HepG2 (cell line): ENCODE data around the gene BCAS1.

ENCODE experiments used
- NCOA2 ChIP-seq: sonication (generic); formaldehyde crosslinking; IDR thresholded peaks from 2 replicates; pipeline ENCODE4 v1.8.0; 2022; ENCODE audit warnings: inconsistent platforms
- POLR2AphosphoS5 ChIP-seq: IDR thresholded peaks from 2 replicates; pipeline ENCODE4 v1.6.1; 2012; ENCODE audit warnings: low read depth, low read length
- PRPF4 ChIP-seq: fragments of 200-400 bp; formaldehyde crosslinking; IDR thresholded peaks from 2 replicates; pipeline ENCODE4 v1.6.1; 2016; ENCODE audit warnings: low read length, low read depth; ENCODE audit not compliant: poor library complexity, severe bottlenecking
- TCF12 ChIP-seq, 2 experiments: fragments of 450-650 bp in 1 of 2; sonication (generic) in 1 of 2; formaldehyde crosslinking in 1 of 2; IDR thresholded peaks; 2 replicates each; pipeline versions ENCODE4 v1.6.1 to v1.8.0; 2017 to 2022; ENCODE audit warnings: antibody characterized with exemption in 1 of 2, mild to moderate bottlenecking in 1 of 2, missing genetic modification reagents in 1 of 2, moderate library complexity in 1 of 2

GRCh38 chr20:53977391-53977790, 93.0 kb downstream of the BCAS1 start:
- TF ChIP-seq TCF12 (IDR thresholded peaks at IDR 0.05) = no peak
- no peak for TF ChIP-seq TCF12 (CRISPR knock-in tag; IDR thresholded peaks at IDR 0.05)
- no peak for TF ChIP-seq PRPF4
- no peak for TF ChIP-seq POLR2AphosphoS5
- no peak for TF ChIP-seq NCOA2 (CRISPR knock-in tag)
